PC-3 (cell line): ENCODE measurements around the gene NEDD4L.

Experiments
- CTCF ChIP-seq: fragments of 300-600 bp; sonication (generic); conservative IDR thresholded peaks from 2 replicates; pipeline ENCODE4 v1.5.1; 2017; ENCODE audit warnings: antibody characterized with exemption, low read depth, mild to moderate bottlenecking, low read length
- EZH2phosphoT487 ChIP-seq: fragments of 300-600 bp; sonication (generic); IDR thresholded peaks from 2 replicates; pipeline ENCODE4 v1.6.1; 2018; ENCODE audit warnings: mild to moderate bottlenecking, antibody characterized with exemption, low read length, borderline replicate concordance

DNA sequence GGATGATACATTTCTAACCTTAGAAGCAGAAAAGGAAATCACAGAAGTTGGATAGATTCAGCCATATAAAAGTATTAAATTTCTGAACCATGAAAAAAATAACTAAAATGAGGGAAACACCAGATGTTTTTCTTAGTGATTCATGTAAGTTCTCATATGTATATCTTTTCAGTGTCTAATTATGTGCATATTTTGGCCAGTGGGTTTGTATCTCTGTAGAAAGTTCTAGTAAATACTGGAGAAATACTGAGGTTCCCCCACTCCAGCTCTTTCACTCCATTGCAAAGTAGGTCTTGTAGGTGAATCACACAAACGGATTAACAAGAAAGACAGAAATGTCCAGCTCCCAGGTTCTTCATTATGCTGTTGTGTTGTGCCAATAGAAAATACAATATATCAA, 222.3 kb downstream of the NEDD4L start:
- TF ChIP-seq EZH2phosphoT487 (no peak), CTCF (no peak)
